ENCODE data around the gene EYA4. TPM values are rescaled to one million over a fixed set of nuclear protein-coding genes. Genes with fewer than 3 reads are reported as not detected.

EYA4 gene
- total and polyA plus RNA-seq, 2 donors (not counting 3 experiments of a cell fraction or from before 2014, with no cell fraction given) = not detected

- no peaks in the 10 kb centered on the region for H4K20me1 ChIP-seq (replicated peaks; ENCODE audit: control insufficient read depth, extremely low read depth, insufficient read depth, low read length)
- no peaks in the 10 kb centered on the region for H3K36me3 ChIP-seq (ENCODE audit: control insufficient read depth in 2 of 2, extremely low read depth in 1 of 2, insufficient read depth in 2 of 2, low read length in 2 of 2)
- FAIRE-seq = no peak
- TF ChIP-seq POLR2AphosphoS5 (IDR thresholded peaks at IDR 0.05; ENCODE audit: insufficient read depth, low read depth, low read length) (no peak), EZH2 (IDR thresholded peaks at IDR 0.05; ENCODE audit: borderline replicate concordance, low read depth, low read length, severe bottlenecking) (no peak), CTCF (IDR thresholded peaks at IDR 0.05; ENCODE audit: extremely low read depth in 1 of 2, insufficient read depth in 1 of 2, low read depth in 1 of 2, low read length in 2 of 2) (no peak), MAX (IDR thresholded peaks at IDR 0.05; ENCODE audit: insufficient read depth, insufficient read length) (no peak), MYC (IDR thresholded peaks at IDR 0.05; ENCODE audit: low read depth, low read length) (no peak)
- no peak for DNase-seq (ENCODE audit: low read depth, low spot score)
- H3K4me3 ChIP-seq (replicated peaks in 1 of 3; ENCODE audit: insufficient read depth in 1 of 3, low read depth in 1 of 3, low read length in 3 of 3) = no peak overlapping the region
- ChIA-PET CTCF (interaction anchor here (1.0 kb wide), 1 partner anchor 674 kb away, joined by 3 read pairs; no protein-coding TSS in a partner anchor), POLR2A (no interaction called here)
- no peak overlapping the region for H2AFZ ChIP-seq (ENCODE audit: low read depth, low read length)
- no TSS peak for BruUV-seq (replicated peaks)
- no peak overlapping the region for H3K27ac ChIP-seq (ENCODE audit: insufficient read depth, low read depth, low read length)
- dilution Hi-C loops (cut with MboI; ENCODE audit: extremely low pct_ligation_motif_present, low sequenced_read_pairs) = no loop called here
- H3K9ac ChIP-seq (replicated peaks; ENCODE audit: extremely low read depth, insufficient read depth, low read length) = no peak overlapping the region
- no peaks in the 10 kb centered on the region for H3K27me3 ChIP-seq (ENCODE audit: control insufficient read depth in 2 of 2, insufficient read depth in 2 of 2, low read length in 2 of 2)
- intact Hi-C loops (cut with micrococcal nuclease) = no loop called here
- no peaks in the 10 kb centered on the region for H3K9me1 ChIP-seq (replicated peaks; ENCODE audit: control insufficient read depth, extremely low read depth, insufficient read depth, low read length)
- no peak overlapping the region for H3K4me2 ChIP-seq (ENCODE audit: insufficient read depth, low read length)
- no peaks in the 10 kb centered on the region for H3K4me1 ChIP-seq (ENCODE audit: control insufficient read depth, extremely low read depth, insufficient read depth, low read length)
- H3K79me2 ChIP-seq (ENCODE audit: control insufficient read depth, insufficient read depth, low read length) = no peaks in the 10 kb centered on the region
- H3K9me3 ChIP-seq (replicated peaks; ENCODE audit: control insufficient read depth, insufficient read depth, low read length) = no peaks in the 10 kb centered on the region
Observed at GRCh38 chr6:133504158-133504557, 263.0 kb downstream of the EYA4 start.

GRCh38 chr6:133504761-133505160 lies 263.6 kb downstream of the EYA4 start:
- FAIRE-seq = no peak
- Histone ChIP-seq H3K79me2 (ENCODE audit: control insufficient read depth, insufficient read depth, low read length) (no peaks in the 10 kb centered on the region), H3K9me1 (replicated peaks; ENCODE audit: control insufficient read depth, extremely low read depth, insufficient read depth, low read length) (no peaks in the 10 kb centered on the region), H3K27ac (ENCODE audit: insufficient read depth, low read depth, low read length) (no peak overlapping the region), H3K9me3 (replicated peaks; ENCODE audit: control insufficient read depth, insufficient read depth, low read length) (no peaks in the 10 kb centered on the region), H3K9ac (replicated peaks; ENCODE audit: extremely low read depth, insufficient read depth, low read length) (no peak overlapping the region), H3K4me3 (replicated peaks in 1 of 3; ENCODE audit: insufficient read depth in 1 of 3, low read depth in 1 of 3, low read length in 3 of 3) (no peak overlapping the region), H3K27me3 (ENCODE audit: control insufficient read depth in 2 of 2, insufficient read depth in 2 of 2, low read length in 2 of 2) (no peaks in the 10 kb centered on the region), H3K4me1 (ENCODE audit: control insufficient read depth, extremely low read depth, insufficient read depth, low read length) (no peaks in the 10 kb centered on the region), H3K4me2 (ENCODE audit: insufficient read depth, low read length) (no peak overlapping the region), H4K20me1 (replicated peaks; ENCODE audit: control insufficient read depth, extremely low read depth, insufficient read depth, low read length) (no peaks in the 10 kb centered on the region), H3K36me3 (ENCODE audit: control insufficient read depth in 2 of 2, extremely low read depth in 1 of 2, insufficient read depth in 2 of 2, low read length in 2 of 2) (no peaks in the 10 kb centered on the region), H2AFZ (ENCODE audit: low read depth, low read length) (no peak overlapping the region)
- BruUV-seq (replicated peaks) = no TSS peak
- intact Hi-C loops (cut with micrococcal nuclease) (no loop called here), dilution Hi-C loops (cut with MboI; ENCODE audit: extremely low pct_ligation_motif_present, low sequenced_read_pairs) (no loop called here)
- CTCF ChIA-PET = interaction anchor here (1.8 kb wide), 1 partner anchor 674 kb away, joined by 5 read pairs; no protein-coding TSS in a partner anchor
- POLR2A ChIA-PET = no interaction called here
- DNase-seq (ENCODE audit: low read depth, low spot score) = no peak
- TF ChIP-seq FOS (IDR thresholded peaks at IDR 0.05; ENCODE audit: borderline replicate concordance, insufficient read depth, low read length) = no peak
- TF ChIP-seq JUN (IDR thresholded peaks at IDR 0.05; ENCODE audit: borderline replicate concordance, insufficient read depth, insufficient read length, low read depth) = no peak
- no peak for TF ChIP-seq MYC (IDR thresholded peaks at IDR 0.05; ENCODE audit: low read depth, low read length)
- TF ChIP-seq EZH2 (IDR thresholded peaks at IDR 0.05; ENCODE audit: borderline replicate concordance, low read depth, low read length, severe bottlenecking) = no peak
- no peak for TF ChIP-seq GATA2 (IDR thresholded peaks at IDR 0.05; ENCODE audit: insufficient read depth, insufficient read length, low read depth, low read length)
- no peak for TF ChIP-seq MAX (IDR thresholded peaks at IDR 0.05; ENCODE audit: insufficient read depth, insufficient read length)
- no peak for TF ChIP-seq POLR2A (IDR thresholded peaks at IDR 0.05; ENCODE audit: low read depth, low read length)
- TF ChIP-seq CTCF (IDR thresholded peaks at IDR 0.05; ENCODE audit: extremely low read depth in 1 of 2, insufficient read depth in 1 of 2, low read depth in 1 of 2, low read length in 2 of 2) = no peak
- TF ChIP-seq POLR2AphosphoS5 (IDR thresholded peaks at IDR 0.05; ENCODE audit: insufficient read depth, low read depth, low read length) = no peak
